Measurements from ENCODE around the gene NLK. TPM values are rescaled to one million over a fixed set of nuclear protein-coding genes. Genes with fewer than 3 reads are reported as not detected.

Gene NLK
- total and polyA plus RNA-seq, 2 donors (not counting 3 experiments of a cell fraction or from before 2014, with no cell fraction given): 23.8 to 34.2 TPM

DNA sequence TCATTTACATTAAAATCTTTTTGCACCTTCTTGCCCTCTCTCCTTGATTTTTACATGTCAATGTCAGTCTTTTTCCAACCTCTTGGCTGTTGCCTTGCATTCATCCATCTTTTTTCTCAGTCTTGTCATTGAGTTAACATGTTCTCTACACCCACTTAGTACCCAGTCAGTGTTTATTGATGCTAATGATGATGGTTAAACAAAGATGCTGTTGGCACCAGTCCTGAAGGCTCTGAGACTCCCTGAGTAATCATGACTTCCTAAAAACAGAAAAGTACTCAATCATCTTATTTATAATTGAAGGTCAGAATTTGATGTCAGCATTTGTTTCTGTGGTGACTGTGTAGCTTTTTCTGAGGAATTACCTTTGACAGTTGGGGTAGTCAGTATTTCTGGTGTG lies 104.5 kb downstream of the NLK start:
- ChIA-PET POLR2A (no interaction called here), CTCF (interaction anchor here (0.6 to 0.7 kb wide), 2 partner anchors 9 to 24 kb away, joined by 3 read pairs; no protein-coding TSS in a partner anchor)
- Histone ChIP-seq H3K36me3 (ENCODE audit: control insufficient read depth in 2 of 2, extremely low read depth in 1 of 2, insufficient read depth in 2 of 2, low read length in 2 of 2) (no peaks in the 10 kb centered on the region), H3K27me3 (ENCODE audit: control insufficient read depth in 2 of 2, insufficient read depth in 2 of 2, low read length in 2 of 2) (no peaks in the 10 kb centered on the region), H3K4me2 (ENCODE audit: insufficient read depth, low read length) (no peak overlapping the region), H4K20me1 (replicated peaks; ENCODE audit: control insufficient read depth, extremely low read depth, insufficient read depth, low read length) (no peaks in the 10 kb centered on the region), H2AFZ (ENCODE audit: low read depth, low read length) (no peak overlapping the region), H3K9me3 (replicated peaks; ENCODE audit: control insufficient read depth, insufficient read depth, low read length) (no peaks in the 10 kb centered on the region), H3K4me1 (ENCODE audit: control insufficient read depth, extremely low read depth, insufficient read depth, low read length) (peaks cover 9% of the 10 kb centered on the region), H3K27ac (ENCODE audit: insufficient read depth, low read depth, low read length) (no peak overlapping the region), H3K9me1 (replicated peaks; ENCODE audit: control insufficient read depth, extremely low read depth, insufficient read depth, low read length) (no peaks in the 10 kb centered on the region), H3K79me2 (ENCODE audit: control insufficient read depth, insufficient read depth, low read length) (no peaks in the 10 kb centered on the region), H3K9ac (replicated peaks; ENCODE audit: extremely low read depth, insufficient read depth, low read length) (no peak overlapping the region), H3K4me3 (replicated peaks in 1 of 3; ENCODE audit: insufficient read depth in 1 of 3, low read depth in 1 of 3, low read length in 3 of 3) (no peak overlapping the region)
- DNase-seq (ENCODE audit: low read depth, low spot score): peak; percentile 39
- intact Hi-C loops (cut with micrococcal nuclease) (no loop called here), dilution Hi-C loops (cut with MboI; ENCODE audit: extremely low pct_ligation_motif_present, low sequenced_read_pairs) (no loop called here)
- FAIRE-seq: peak; percentile 15
- no peak for TF ChIP-seq POLR2A (IDR thresholded peaks at IDR 0.05; ENCODE audit: low read depth, low read length)
- TF ChIP-seq EZH2 (IDR thresholded peaks at IDR 0.05; ENCODE audit: borderline replicate concordance, low read depth, low read length, severe bottlenecking): no peak
- TF ChIP-seq, protein P1, sequence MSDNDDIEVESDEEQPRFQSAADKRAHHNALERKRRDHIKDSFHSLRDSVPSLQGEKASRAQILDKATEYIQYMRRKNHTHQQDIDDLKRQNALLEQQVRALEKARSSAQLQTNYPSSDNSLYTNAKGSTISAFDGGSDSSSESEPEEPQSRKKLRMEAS (IDR thresholded peaks at IDR 0.05; ENCODE audit: insufficient read depth, insufficient read length): no peak
- TF ChIP-seq FOS (IDR thresholded peaks at IDR 0.05; ENCODE audit: borderline replicate concordance, insufficient read depth, low read length): no peak
- no peak for TF ChIP-seq MYC (IDR thresholded peaks at IDR 0.05; ENCODE audit: low read depth, low read length)
- TF ChIP-seq GATA2 (IDR thresholded peaks at IDR 0.05; ENCODE audit: insufficient read depth, insufficient read length, low read depth, low read length): no peak
- no peak for TF ChIP-seq JUN (IDR thresholded peaks at IDR 0.05; ENCODE audit: borderline replicate concordance, insufficient read depth, insufficient read length, low read depth)
- TF ChIP-seq, protein P2, sequence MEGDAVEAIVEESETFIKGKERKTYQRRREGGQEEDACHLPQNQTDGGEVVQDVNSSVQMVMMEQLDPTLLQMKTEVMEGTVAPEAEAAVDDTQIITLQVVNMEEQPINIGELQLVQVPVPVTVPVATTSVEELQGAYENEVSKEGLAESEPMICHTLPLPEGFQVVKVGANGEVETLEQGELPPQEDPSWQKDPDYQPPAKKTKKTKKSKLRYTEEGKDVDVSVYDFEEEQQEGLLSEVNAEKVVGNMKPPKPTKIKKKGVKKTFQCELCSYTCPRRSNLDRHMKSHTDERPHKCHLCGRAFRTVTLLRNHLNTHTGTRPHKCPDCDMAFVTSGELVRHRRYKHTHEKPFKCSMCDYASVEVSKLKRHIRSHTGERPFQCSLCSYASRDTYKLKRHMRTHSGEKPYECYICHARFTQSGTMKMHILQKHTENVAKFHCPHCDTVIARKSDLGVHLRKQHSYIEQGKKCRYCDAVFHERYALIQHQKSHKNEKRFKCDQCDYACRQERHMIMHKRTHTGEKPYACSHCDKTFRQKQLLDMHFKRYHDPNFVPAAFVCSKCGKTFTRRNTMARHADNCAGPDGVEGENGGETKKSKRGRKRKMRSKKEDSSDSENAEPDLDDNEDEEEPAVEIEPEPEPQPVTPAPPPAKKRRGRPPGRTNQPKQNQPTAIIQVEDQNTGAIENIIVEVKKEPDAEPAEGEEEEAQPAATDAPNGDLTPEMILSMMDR (IDR thresholded peaks at IDR 0.05; ENCODE audit: extremely low read depth in 1 of 2, insufficient read depth in 1 of 2, low read depth in 1 of 2, low read length in 2 of 2): no peak
- TF ChIP-seq POLR2AphosphoS5 (IDR thresholded peaks at IDR 0.05; ENCODE audit: insufficient read depth, low read depth, low read length): no peak
- no TSS peak for BruUV-seq (replicated peaks)

Data from endothelial cell of umbilical vein (primary cell).